K562 (cell line): ENCODE data around the gene CTSK. TPM values are rescaled to one million over a fixed set of nuclear protein-coding genes. Genes with fewer than 3 reads are reported as not detected.

Experiments used
- ATAC-seq: fragments of 200-7000 bp; cut with Tn5 transposase; 3 replicates; pipeline ENCODE4 v1.9.1; 2020; ENCODE audit warnings: moderate library complexity
- BruUV-seq: library from RNA; stranded (reverse); fragments of 400-500 nt; replicated peaks from 2 replicates; lab custom pipeline; 2021; lab: Mats Ljungman, UMichigan
- CTCF ChIA-PET: fragments of 300-600 bp; formaldehyde crosslinking; extraction: SDS; loops from one replicate; lab custom pipeline; 2021; ENCODE audit warnings: low intra/inter-chr PET ratio; lab: Yijun Ruan, JAX
- POLR2A ChIA-PET: fragments of 300-600, 350-650 bp; sonication (Branson Sonifier 250); formaldehyde crosslinking; extraction: SDS; loops from one replicate; lab custom pipeline; 2021; ENCODE audit warnings: antibody characterized with exemption, inconsistent platforms; lab: Yijun Ruan, JAX
- DNase-seq, 4 experiments: peaks; one replicate each; pipeline versions ENCODE4 v3.0.0 to v3.0.0-alpha.2; 2011 to 2018; ENCODE audit warnings: low spot score in 3 of 4, mixed read lengths in 3 of 4; ENCODE audit errors: extremely low read depth in 1 of 4
- FAIRE-seq: peaks from 2 replicates; lab custom pipeline; 2011; peaks lifted over from hg19 to GRCh38; lab: Jason Lieb, UNC
- H2AFZ ChIP-seq: 2 replicates; pipeline ENCODE4 v1.6.0; 2011; ENCODE audit warnings: low read depth, low read length, control low read depth, inconsistent platforms
- H3K27ac ChIP-seq: fragments of 200-600 bp; 3 replicates; pipeline ENCODE4 v1.8.0; 2011; ENCODE audit warnings: low read depth, mild to moderate bottlenecking, control low read depth, inconsistent platforms, low read length, moderate library complexity, mixed read lengths; ENCODE audit errors: extremely low read depth
- H3K27me3 ChIP-seq, 2 experiments: fragments of 300-600 bp in 1 of 2; 2 replicates in 1 of 2; 3 replicates in 1 of 2; pipeline versions ENCODE4 v1.6.0 to v1.8.0; 2011; ENCODE audit warnings: inconsistent platforms in 2 of 2, low read length in 2 of 2, mild to moderate bottlenecking in 1 of 2, mixed read lengths in 1 of 2, moderate library complexity in 1 of 2; ENCODE audit not compliant: control insufficient read depth in 2 of 2, insufficient read depth in 2 of 2
- H3K36me3 ChIP-seq: fragments of 300-600 bp; 3 replicates; pipeline ENCODE4 v1.8.0; 2011; ENCODE audit warnings: mild to moderate bottlenecking, low read length, inconsistent platforms; ENCODE audit not compliant: control insufficient read depth, insufficient read depth
- H3K4me1 ChIP-seq, 2 experiments: fragments of 200-600 bp in 1 of 2; replicated peaks in 1 of 2; 2 replicates in 1 of 2; 3 replicates in 1 of 2; pipeline versions ENCODE4 v1.5.1 to v1.8.0; 2011; ENCODE audit warnings: inconsistent platforms in 2 of 2, low read length in 2 of 2, mild to moderate bottlenecking in 1 of 2, mixed read lengths in 1 of 2, moderate library complexity in 1 of 2; ENCODE audit not compliant: control insufficient read depth in 2 of 2, insufficient read depth in 2 of 2
- H3K4me2 ChIP-seq: 2 replicates; pipeline ENCODE4 v1.6.1; 2011; ENCODE audit warnings: low read length, control low read depth, inconsistent platforms, mixed read lengths; ENCODE audit not compliant: insufficient read depth
- H3K4me3 ChIP-seq: fragments of 200-600 bp; sonication (generic), shearing (Covaris generic); 2 replicates; pipeline ENCODE4 v1.5.1; 2016; ENCODE audit warnings: control low read depth, inconsistent platforms
- H3K79me2 ChIP-seq: fragments of 200-600 bp; 3 replicates; pipeline ENCODE4 v1.8.0; 2011; ENCODE audit warnings: low read length, inconsistent platforms; ENCODE audit not compliant: control insufficient read depth, insufficient read depth
- H3K9ac ChIP-seq, 2 experiments: 2 replicates each; pipeline versions ENCODE4 v1.6.0 to v1.6.1; 2011; ENCODE audit warnings: low read depth in 2 of 2, low read length in 2 of 2, control low read depth in 1 of 2, inconsistent platforms in 1 of 2, mild to moderate bottlenecking in 1 of 2, mixed read lengths in 1 of 2; ENCODE audit not compliant: insufficient read depth in 1 of 2
- H3K9me1 ChIP-seq: one replicate; pipeline ENCODE4 v1.6.0; 2011; ENCODE audit warnings: inconsistent platforms, mild to moderate bottlenecking, low read length, moderate library complexity; ENCODE audit not compliant: control insufficient read depth, insufficient read depth
- H3K9me3 ChIP-seq: replicated peaks from 2 replicates; pipeline ENCODE4 v1.5.1; 2011; ENCODE audit warnings: low read depth, low read length, inconsistent platforms; ENCODE audit not compliant: control insufficient read depth, insufficient read depth
- H4K20me1 ChIP-seq: replicated peaks from 2 replicates; pipeline ENCODE4 v1.6.1; 2011; ENCODE audit warnings: low read length, inconsistent platforms, mixed read lengths; ENCODE audit not compliant: control insufficient read depth, insufficient read depth
- NFIC ChIP-seq: fragments of 450-650 bp; IDR thresholded peaks from 2 replicates; pipeline ENCODE4 v1.6.1; 2017; ENCODE audit warnings: mild to moderate bottlenecking, inconsistent platforms
- NR4A1 ChIP-seq, 2 experiments: fragments of 250-450 bp in 1 of 2; fragments of 450-650 bp in 1 of 2; sonication (Bioruptor Pico) in 1 of 2; IDR thresholded peaks; 2 replicates each; pipeline versions ENCODE4 v1.4.0 to v1.6.1; 2016 to 2020; ENCODE audit warnings: mild to moderate bottlenecking in 2 of 2, missing compliant biosample characterization in 1 of 2, missing genetic modification characterization in 1 of 2, moderate library complexity in 1 of 2
- WGBS: fragments of 100-300 bp; shearing (Covaris generic); methylation state at CpG from one replicate; pipeline ENCODE4 v1.1.6; 2016; ENCODE audit warnings: low coverage, mixed read lengths; ENCODE audit not compliant: insufficient coverage; ENCODE audit errors: missing lambda C conversion rate; 5-methylcytosine and 5-hydroxymethylcytosine counted together
- in situ Hi-C: fragments of 300-500 bp; cut with MboI; formaldehyde crosslinking; loops from 4 replicates; pipeline ENCODE4 v1.15.0; 2018; ENCODE audit warnings: inconsistent platforms, mixed read lengths
- intact Hi-C: fragments of 100-400 bp; cut with micrococcal nuclease; formaldehyde crosslinking; loops from 2 replicates; pipeline ENCODE4 v1.14.2; 2022
- polyA plus RNA-seq, 8 experiments: library from polyadenylated mRNA; depleted of rRNA in 4 of 8; stranded (reverse) in 5 of 8; unstranded in 3 of 8; fragments of >200 nt; fragmentation: Nextera tagmentation in 2 of 8; fragmentation: Illumina TruSeq in 1 of 8; extraction: Ambion mirVana in 2 of 8; extraction: Trizol in 1 of 8; gene quantifications; 2 replicates each; pipeline versions ENCODE4 v1.2.1 to v1.2.3, GENCODE V29; 2011 to 2014; ENCODE audit warnings: inconsistent platforms in 1 of 8, missing spikeins in 1 of 8
- total RNA-seq, 7 experiments: library from RNA; depleted of rRNA in 6 of 7; stranded (reverse); fragments of >200 nt in 6 of 7; fragmentation: Illumina TruSeq in 2 of 7; extraction: Trizol in 2 of 7; gene quantifications; 2 replicates each; pipeline versions ENCODE4 v1.2.1 to v1.2.3, GENCODE V29; 2011 to 2021; ENCODE audit warnings: low replicate concordance in 1 of 7
- TF ChIP-seq, protein P1 (sequence below): sonication (generic); formaldehyde crosslinking; IDR thresholded peaks from 2 replicates; pipeline ENCODE4 v1.8.0; 2023; ENCODE audit warnings: missing genetic modification reagents, mild to moderate bottlenecking, borderline replicate concordance
- TF ChIP-seq, protein P2 (sequence below): fragments of 250-450 bp; sonication (Bioruptor Pico); IDR thresholded peaks from 2 replicates; pipeline ENCODE4 v1.9.0; 2021; ENCODE audit warnings: mild to moderate bottlenecking, inconsistent platforms
- TF ChIP-seq, protein P3 (sequence below): IDR thresholded peaks from 2 replicates; pipeline ENCODE4 v1.6.1; 2014; ENCODE audit warnings: antibody characterized with exemption

The CTSK gene
- total and polyA plus RNA-seq, 9 of the 15 experiments (the other 6 are each of a cell fraction or from before 2014, with no cell fraction given): 0.84 to 2.5 (median 1.3) TPM

DNA sequence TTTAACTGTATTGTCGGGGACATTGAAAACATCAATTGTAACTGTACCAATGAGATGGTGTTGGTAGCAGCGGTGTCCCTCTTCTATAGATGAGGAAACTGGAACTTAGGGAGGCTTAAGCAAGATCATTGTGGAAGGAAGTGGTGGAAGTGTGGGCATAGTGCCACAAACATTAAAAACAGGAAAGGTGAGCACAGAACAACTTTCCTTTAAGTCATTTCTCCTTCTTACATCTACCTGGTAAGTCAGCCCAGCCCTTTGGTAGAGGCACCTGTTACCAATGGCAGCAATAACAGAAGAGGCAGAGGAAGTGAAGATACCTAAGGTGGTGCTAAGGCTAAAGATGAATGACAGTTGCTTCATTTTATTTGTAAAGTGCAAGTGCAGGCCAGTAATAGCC is 30.5 kb downstream of the CTSK start:
- intact Hi-C loops: no loop called here
- ChIA-PET CTCF (no interaction called here), POLR2A (no interaction called here)
- H3K9me3 ChIP-seq: no peaks in the 10 kb centered on the region
- H3K36me3 ChIP-seq: no peaks in the 10 kb centered on the region
- no peak for ATAC-seq
- no peak overlapping the region for H3K9ac ChIP-seq
- H3K27ac ChIP-seq: no peak overlapping the region
- 18% methylated on average over 2 of the region's 2 CpGs for WGBS
- no peaks in the 10 kb centered on the region for H3K27me3 ChIP-seq
- H3K4me1 ChIP-seq: peaks cover 0 to 2% of the 10 kb centered on the region in 2 experiments; a peak in 2 of 5 replicates
- in situ Hi-C loops: no loop called here
- no peaks in the 10 kb centered on the region for H3K79me2 ChIP-seq
- peak overlapping the region; percentile 40; the same call in 1 of the 2 replicates for H2AFZ ChIP-seq
- no peak for TF ChIP-seq NFIC
- TF ChIP-seq, protein P1, sequence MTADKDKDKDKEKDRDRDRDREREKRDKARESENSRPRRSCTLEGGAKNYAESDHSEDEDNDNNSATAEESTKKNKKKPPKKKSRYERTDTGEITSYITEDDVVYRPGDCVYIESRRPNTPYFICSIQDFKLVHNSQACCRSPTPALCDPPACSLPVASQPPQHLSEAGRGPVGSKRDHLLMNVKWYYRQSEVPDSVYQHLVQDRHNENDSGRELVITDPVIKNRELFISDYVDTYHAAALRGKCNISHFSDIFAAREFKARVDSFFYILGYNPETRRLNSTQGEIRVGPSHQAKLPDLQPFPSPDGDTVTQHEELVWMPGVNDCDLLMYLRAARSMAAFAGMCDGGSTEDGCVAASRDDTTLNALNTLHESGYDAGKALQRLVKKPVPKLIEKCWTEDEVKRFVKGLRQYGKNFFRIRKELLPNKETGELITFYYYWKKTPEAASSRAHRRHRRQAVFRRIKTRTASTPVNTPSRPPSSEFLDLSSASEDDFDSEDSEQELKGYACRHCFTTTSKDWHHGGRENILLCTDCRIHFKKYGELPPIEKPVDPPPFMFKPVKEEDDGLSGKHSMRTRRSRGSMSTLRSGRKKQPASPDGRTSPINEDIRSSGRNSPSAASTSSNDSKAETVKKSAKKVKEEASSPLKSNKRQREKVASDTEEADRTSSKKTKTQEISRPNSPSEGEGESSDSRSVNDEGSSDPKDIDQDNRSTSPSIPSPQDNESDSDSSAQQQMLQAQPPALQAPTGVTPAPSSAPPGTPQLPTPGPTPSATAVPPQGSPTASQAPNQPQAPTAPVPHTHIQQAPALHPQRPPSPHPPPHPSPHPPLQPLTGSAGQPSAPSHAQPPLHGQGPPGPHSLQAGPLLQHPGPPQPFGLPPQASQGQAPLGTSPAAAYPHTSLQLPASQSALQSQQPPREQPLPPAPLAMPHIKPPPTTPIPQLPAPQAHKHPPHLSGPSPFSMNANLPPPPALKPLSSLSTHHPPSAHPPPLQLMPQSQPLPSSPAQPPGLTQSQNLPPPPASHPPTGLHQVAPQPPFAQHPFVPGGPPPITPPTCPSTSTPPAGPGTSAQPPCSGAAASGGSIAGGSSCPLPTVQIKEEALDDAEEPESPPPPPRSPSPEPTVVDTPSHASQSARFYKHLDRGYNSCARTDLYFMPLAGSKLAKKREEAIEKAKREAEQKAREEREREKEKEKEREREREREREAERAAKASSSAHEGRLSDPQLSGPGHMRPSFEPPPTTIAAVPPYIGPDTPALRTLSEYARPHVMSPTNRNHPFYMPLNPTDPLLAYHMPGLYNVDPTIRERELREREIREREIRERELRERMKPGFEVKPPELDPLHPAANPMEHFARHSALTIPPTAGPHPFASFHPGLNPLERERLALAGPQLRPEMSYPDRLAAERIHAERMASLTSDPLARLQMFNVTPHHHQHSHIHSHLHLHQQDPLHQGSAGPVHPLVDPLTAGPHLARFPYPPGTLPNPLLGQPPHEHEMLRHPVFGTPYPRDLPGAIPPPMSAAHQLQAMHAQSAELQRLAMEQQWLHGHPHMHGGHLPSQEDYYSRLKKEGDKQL (CRISPR knock-in tag): no peak
- TF ChIP-seq NR4A1 (CRISPR knock-in tag; IDR thresholded peaks at IDR 0.05): no peak
- TF ChIP-seq NR4A1 (tag; IDR thresholded peaks at IDR 0.05): no peak
- TF ChIP-seq, protein P2, sequence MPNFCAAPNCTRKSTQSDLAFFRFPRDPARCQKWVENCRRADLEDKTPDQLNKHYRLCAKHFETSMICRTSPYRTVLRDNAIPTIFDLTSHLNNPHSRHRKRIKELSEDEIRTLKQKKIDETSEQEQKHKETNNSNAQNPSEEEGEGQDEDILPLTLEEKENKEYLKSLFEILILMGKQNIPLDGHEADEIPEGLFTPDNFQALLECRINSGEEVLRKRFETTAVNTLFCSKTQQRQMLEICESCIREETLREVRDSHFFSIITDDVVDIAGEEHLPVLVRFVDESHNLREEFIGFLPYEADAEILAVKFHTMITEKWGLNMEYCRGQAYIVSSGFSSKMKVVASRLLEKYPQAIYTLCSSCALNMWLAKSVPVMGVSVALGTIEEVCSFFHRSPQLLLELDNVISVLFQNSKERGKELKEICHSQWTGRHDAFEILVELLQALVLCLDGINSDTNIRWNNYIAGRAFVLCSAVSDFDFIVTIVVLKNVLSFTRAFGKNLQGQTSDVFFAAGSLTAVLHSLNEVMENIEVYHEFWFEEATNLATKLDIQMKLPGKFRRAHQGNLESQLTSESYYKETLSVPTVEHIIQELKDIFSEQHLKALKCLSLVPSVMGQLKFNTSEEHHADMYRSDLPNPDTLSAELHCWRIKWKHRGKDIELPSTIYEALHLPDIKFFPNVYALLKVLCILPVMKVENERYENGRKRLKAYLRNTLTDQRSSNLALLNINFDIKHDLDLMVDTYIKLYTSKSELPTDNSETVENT (CRISPR knock-in tag): no peak
- TF ChIP-seq, protein P3, sequence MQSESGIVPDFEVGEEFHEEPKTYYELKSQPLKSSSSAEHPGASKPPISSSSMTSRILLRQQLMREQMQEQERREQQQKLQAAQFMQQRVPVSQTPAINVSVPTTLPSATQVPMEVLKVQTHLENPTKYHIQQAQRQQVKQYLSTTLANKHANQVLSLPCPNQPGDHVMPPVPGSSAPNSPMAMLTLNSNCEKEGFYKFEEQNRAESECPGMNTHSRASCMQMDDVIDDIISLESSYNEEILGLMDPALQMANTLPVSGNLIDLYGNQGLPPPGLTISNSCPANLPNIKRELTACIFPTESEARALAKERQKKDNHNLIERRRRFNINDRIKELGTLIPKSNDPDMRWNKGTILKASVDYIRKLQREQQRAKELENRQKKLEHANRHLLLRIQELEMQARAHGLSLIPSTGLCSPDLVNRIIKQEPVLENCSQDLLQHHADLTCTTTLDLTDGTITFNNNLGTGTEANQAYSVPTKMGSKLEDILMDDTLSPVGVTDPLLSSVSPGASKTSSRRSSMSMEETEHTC: no peak
- H3K4me2 ChIP-seq: no peak overlapping the region
- H3K4me3 ChIP-seq: no peak overlapping the region
- BruUV-seq: no TSS peak
- FAIRE-seq: no peak
- DNase-seq: no peak
- H4K20me1 ChIP-seq: no peaks in the 10 kb centered on the region
- no peaks in the 10 kb centered on the region for H3K9me1 ChIP-seq
